GM12875 (cell line): ENCODE measurements around the gene TBC1D3B.
"Not testable (repeated sequence)": the region's sequence is repeated elsewhere in the genome, so short reads cannot be mapped to it uniquely, and the experiment has no call there.

Experiments
- H3K4me3 ChIP-seq: one replicate; pipeline ENCODE4 v1.5.1; 2011; ENCODE audit warnings: low read depth, low read length, control low read depth
- CTCF ChIP-seq: IDR thresholded peaks from 2 replicates; pipeline ENCODE4 v1.5.1; 2011; ENCODE audit warnings: low read depth, mild to moderate bottlenecking, control low read depth, inconsistent platforms, low read length, moderate library complexity, borderline replicate concordance; ENCODE audit not compliant: insufficient read depth

TBC1D3B gene

GRCh38 chr17:36185416-36185815 lies 9.0 kb upstream of the TBC1D3B start:
- H3K4me3 ChIP-seq = no peak overlapping the region
- no peak for TF ChIP-seq CTCF

GRCh38 chr17:36184023-36184765 lies 7.8 kb upstream of the TBC1D3B start:
- TF ChIP-seq CTCF = no peak
- H3K4me3 ChIP-seq = no peak overlapping the region

- no peak for TF ChIP-seq CTCF
- H3K4me3 ChIP-seq = no peak overlapping the region
Observed at GRCh38 chr17:36183001-36183971, 6.8 kb upstream of the TBC1D3B start.

- no peak overlapping the region for H3K4me3 ChIP-seq
- no peak for TF ChIP-seq CTCF
Observed at GRCh38 chr17:36182176-36183000, 6.0 kb upstream of the TBC1D3B start.

- not testable (repeated sequence) for H3K4me3 ChIP-seq
Observed at GRCh38 chr17:36181446-36182175, 5.2 kb upstream of the TBC1D3B start.

- H3K4me3 ChIP-seq = not testable (repeated sequence)
Observed at GRCh38 chr17:36168836-36169235, 7.6 kb downstream of the TBC1D3B start.

GRCh38 chr17:36153895-36154610 lies 22.4 kb downstream of the TBC1D3B start:
- no peak for TF ChIP-seq CTCF
- no peak overlapping the region for H3K4me3 ChIP-seq
